ENCODE measurements around the gene WNK4. TPM values are rescaled to one million over a fixed set of nuclear protein-coding genes. Genes with fewer than 3 reads are reported as not detected.

WNK4 gene
- total RNA-seq, 2 donors from 2014 or later: 0.08 TPM; not detected in 1

DNA sequence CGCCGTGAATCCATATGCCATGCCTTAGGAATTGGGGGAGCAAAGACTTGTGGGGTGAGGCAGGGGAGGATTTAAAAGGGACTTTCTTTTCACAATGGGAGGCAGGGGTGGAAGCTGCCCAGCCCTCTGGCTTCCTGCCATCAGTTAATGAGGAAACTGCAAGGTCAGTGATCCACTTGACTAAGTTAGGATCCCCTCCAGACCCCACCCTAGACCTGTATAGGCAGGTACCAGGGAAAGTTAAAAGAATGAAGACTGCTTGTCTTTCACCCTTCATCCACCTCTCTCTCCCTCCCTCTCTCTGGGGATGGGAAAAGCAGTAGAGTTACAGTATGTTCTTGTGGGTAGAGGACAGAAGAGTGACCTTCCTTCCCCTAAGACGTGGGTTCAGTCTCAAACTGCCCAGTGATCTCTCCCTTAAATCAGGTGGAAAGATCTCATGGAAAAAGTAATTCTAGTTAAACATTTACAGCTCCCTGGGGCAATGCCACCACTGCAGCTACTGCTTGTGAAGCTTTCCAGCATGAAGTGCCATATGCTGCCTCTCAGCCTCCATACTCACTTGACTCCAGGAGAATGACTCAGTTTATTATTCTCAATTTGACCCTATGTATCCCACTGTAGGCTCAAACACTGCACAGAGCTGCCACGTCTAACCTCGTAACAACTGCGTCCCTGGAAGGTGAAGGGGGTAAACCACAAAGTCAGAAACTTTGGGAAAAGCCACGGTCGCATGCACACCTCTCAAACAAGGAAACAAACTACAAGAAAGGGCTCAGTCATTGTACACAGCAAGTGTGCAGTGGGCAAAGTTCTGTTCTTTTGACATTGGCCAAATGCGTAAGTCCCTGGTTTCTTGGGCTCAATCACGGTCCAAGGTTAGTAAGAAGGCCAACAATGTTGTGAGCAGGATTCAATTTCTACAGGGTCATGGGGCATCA, 16.9 kb downstream of the WNK4 start:
- Histone ChIP-seq H3K27ac (peak overlapping the region in 1 of 2 donors; percentile 72), H3K27me3 (no peaks in the 10 kb centered on the region), H3K4me1 (peaks cover 0 to 15% of the 10 kb centered on the region in 2 donors), H3K36me3 (no peaks in the 10 kb centered on the region), H3K4me3 (peak overlapping the region; percentile 74 to 95), H3K9me3 (no peaks in the 10 kb centered on the region)
- no peak for TF ChIP-seq CTCF (IDR thresholded peaks at IDR 0.05)
- DNase-seq (ENCODE audit: low spot score): no peak

DNA sequence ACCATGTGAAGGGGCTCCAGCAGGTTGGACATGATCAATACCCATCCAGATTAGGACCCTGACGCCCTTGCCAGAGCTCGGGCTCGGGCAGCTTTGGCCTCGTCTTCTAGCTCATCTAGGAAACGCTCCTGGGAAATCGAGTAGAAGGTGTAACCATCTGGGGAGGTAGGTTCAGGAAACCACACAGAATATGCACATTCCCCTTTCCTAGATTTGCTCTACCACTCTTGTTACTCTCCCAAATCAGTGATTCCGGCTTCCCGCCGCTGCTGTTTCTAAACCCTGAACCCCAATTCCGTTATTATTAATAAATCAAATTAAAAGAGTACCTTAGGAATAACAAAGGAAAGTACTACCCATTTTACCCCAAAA, 17.6 kb downstream of the WNK4 start:
- no peak for TF ChIP-seq CTCF (IDR thresholded peaks at IDR 0.05)
- no peaks in the 10 kb centered on the region for H3K36me3 ChIP-seq

DNA sequence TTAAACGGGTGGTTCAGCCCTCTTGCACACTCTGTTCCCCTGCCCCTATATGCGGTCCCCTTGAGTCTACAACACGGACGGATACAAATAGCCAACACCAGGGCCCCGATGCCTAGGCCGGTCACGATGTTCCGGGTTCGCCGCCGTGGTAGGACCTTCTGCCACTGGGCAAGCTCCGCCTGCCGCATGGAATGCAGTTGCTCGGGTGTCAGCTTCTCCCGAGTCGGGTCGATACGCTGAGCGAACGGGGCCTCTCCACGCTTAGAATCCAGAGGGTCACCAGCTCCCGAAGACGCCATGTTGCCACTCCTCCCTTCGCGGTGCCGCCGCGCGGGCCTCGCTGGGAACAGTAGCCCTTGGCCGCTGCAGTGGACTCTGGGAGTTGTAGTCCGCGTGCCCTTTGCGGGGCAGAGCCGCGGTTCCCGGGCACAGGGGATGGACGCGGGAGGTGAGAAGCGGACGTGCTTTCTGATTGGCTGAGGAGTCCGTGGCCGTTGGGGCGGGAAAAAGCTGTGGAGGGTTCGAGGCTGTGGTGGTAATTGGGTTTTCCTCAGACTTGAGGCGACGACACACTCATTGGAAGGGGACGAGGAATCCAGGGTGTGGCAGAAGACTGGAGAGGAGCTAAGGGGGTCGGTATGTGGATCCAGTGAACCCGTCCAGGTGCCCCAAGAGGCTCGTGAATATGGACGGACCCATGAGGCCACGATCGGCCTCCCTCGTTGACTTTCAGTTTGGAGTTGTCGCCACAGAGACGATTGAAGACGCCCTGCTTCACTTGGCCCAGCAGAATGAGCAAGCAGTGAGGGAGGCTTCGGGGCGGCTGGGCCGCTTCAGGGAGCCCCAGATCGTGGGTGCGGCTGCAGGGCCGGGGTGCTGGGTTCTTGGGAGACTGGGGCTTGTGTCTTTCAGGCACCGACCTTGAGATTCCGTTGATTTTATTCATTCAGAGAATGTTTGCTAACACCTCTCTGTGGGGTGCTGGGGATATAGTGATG, 18.3 kb downstream of the WNK4 start, which contains the start of the genes CNTD1 and COA3:
TSS of gene CNTD1 (plus strand) at position 479 of the 998 bp plus-strand sequence. CDS start at position 686, 207 bp downstream.
TSS of gene COA3 (minus strand) at position 322 of the 998 bp plus-strand sequence. CDS start at position 299, 23 bp downstream.
- H3K36me3 ChIP-seq: no peaks in the 10 kb centered on the region
- TF ChIP-seq CTCF (IDR thresholded peaks at IDR 0.05): no peak
- no peaks in the 10 kb centered on the region for H3K9me3 ChIP-seq
- no peaks in the 10 kb centered on the region for H3K27me3 ChIP-seq
- peak within 1 kb of the TSS; percentile 74 to 95 for H3K4me3 ChIP-seq
- peaks cover 0 to 15% of the 10 kb centered on the region in 2 donors for H3K4me1 ChIP-seq
- peak within 1 kb of the TSS; percentile 72 to 84 for H3K27ac ChIP-seq
- peak; percentile 76 for DNase-seq (ENCODE audit: low spot score)

More for the DNA sequence above, 17.6 kb downstream of the WNK4 start:
- Histone ChIP-seq H3K4me3 (peak overlapping the region; percentile 74 to 95), H3K9me3 (no peaks in the 10 kb centered on the region), H3K27me3 (no peaks in the 10 kb centered on the region), H3K4me1 (peaks cover 0 to 15% of the 10 kb centered on the region in 2 donors), H3K27ac (peak overlapping the region; percentile 72 to 84)
- DNase-seq (ENCODE audit: low spot score): no peak

- no peaks in the 10 kb centered on the region for H3K27me3 ChIP-seq
- no peaks in the 10 kb centered on the region for H3K9me3 ChIP-seq
- DNase-seq (ENCODE audit: low spot score): no peak
- no peak overlapping the region for H3K27ac ChIP-seq
- no peaks in the 10 kb centered on the region for H3K4me1 ChIP-seq
- no peaks in the 10 kb centered on the region for H3K36me3 ChIP-seq
- no peak overlapping the region for H3K4me3 ChIP-seq
- TF ChIP-seq CTCF (IDR thresholded peaks at IDR 0.05): no peak
Measured at GRCh38 chr17:42803074-42803883, 22.9 kb downstream of the WNK4 start.

GRCh38 chr17:42804918-42805367, 24.5 kb downstream of the WNK4 start:
- H3K36me3 ChIP-seq: peaks cover 5% of the 10 kb centered on the region
- no peaks in the 10 kb centered on the region for H3K4me1 ChIP-seq
- TF ChIP-seq CTCF (IDR thresholded peaks at IDR 0.05): no peak
- no peak for DNase-seq (ENCODE audit: low spot score)
- H3K27ac ChIP-seq: no peak overlapping the region
- no peaks in the 10 kb centered on the region for H3K9me3 ChIP-seq
- H3K27me3 ChIP-seq: no peaks in the 10 kb centered on the region
- H3K4me3 ChIP-seq: no peak overlapping the region

All from right atrium auricular region (tissue), 2 donors.